Neuronal stem cell (in vitro differentiated cells): ENCODE measurements around the gene CEBPZ.
"Not testable (repeated sequence)": the region's sequence is repeated elsewhere in the genome, so short reads cannot be mapped to it uniquely, and the experiment has no call there.

ENCODE experiments used
- DNase-seq: peaks from one replicate; pipeline ENCODE4 v3.0.0-alpha.2; 2013; ENCODE audit warnings: low spot score
- H2AFZ ChIP-seq: one replicate; pipeline ENCODE4 v1.6.1; 2013; ENCODE audit warnings: mild to moderate bottlenecking, low read length, inconsistent platforms
- H2AK5ac ChIP-seq: 2 replicates; pipeline ENCODE4 v1.6.1; 2013; ENCODE audit warnings: low read depth, mild to moderate bottlenecking, inconsistent platforms, low read length, moderate library complexity, mixed read lengths
- H2BK120ac ChIP-seq: 2 replicates; pipeline ENCODE4 v1.6.1; 2013; ENCODE audit warnings: low read depth, mild to moderate bottlenecking, inconsistent platforms, low read length, moderate library complexity, mixed read lengths
- H2BK12ac ChIP-seq: one replicate; pipeline ENCODE4 v1.6.1; 2013; ENCODE audit warnings: low read length, inconsistent platforms
- H2BK15ac ChIP-seq: 2 replicates; pipeline ENCODE4 v1.6.1; 2013; ENCODE audit warnings: mild to moderate bottlenecking, low read length, inconsistent platforms, mixed read lengths
- H2BK5ac ChIP-seq: one replicate; pipeline ENCODE4 v1.6.1; 2013; ENCODE audit warnings: inconsistent platforms, mild to moderate bottlenecking, low read length, moderate library complexity
- H3K14ac ChIP-seq: one replicate; pipeline ENCODE4 v1.6.1; 2013; ENCODE audit warnings: low read length, inconsistent platforms
- H3K18ac ChIP-seq: 2 replicates; pipeline ENCODE4 v1.6.1; 2013; ENCODE audit warnings: low read length, inconsistent platforms
- H3K23ac ChIP-seq: 2 replicates; pipeline ENCODE4 v1.6.1; 2013; ENCODE audit warnings: low read depth, mild to moderate bottlenecking, mixed read lengths, low read length, inconsistent platforms; ENCODE audit not compliant: poor library complexity
- H3K27ac ChIP-seq: replicated peaks from 3 replicates; pipeline ENCODE4 v1.5.1; 2013; ENCODE audit warnings: low read length, inconsistent platforms
- H3K27me3 ChIP-seq, 3 experiments: 2 replicates each; pipeline ENCODE4 v1.6.1; 2013; ENCODE audit warnings: low read length in 3 of 3, mild to moderate bottlenecking in 2 of 3, inconsistent platforms in 1 of 3, low read depth in 1 of 3, mixed read lengths in 1 of 3, moderate library complexity in 1 of 3; ENCODE audit not compliant: control insufficient read depth in 3 of 3, insufficient read depth in 3 of 3
- H3K36me3 ChIP-seq, 2 donors: replicated peaks in 1 of 2; 2 replicates each; pipeline ENCODE4 v1.6.1; 2013; ENCODE audit warnings: low read length in 2 of 2; ENCODE audit not compliant: control insufficient read depth in 2 of 2, insufficient read depth in 2 of 2
- H3K4ac ChIP-seq: 2 replicates; pipeline ENCODE4 v1.6.1; 2013; ENCODE audit warnings: inconsistent platforms, mild to moderate bottlenecking, low read length, moderate library complexity
- H3K4me1 ChIP-seq, 2 donors: 1 replicate in 1 of 2; 2 replicates in 1 of 2; pipeline ENCODE4 v1.6.1; 2013; ENCODE audit warnings: low read length in 2 of 2, low read depth in 1 of 2; ENCODE audit not compliant: control insufficient read depth in 2 of 2, insufficient read depth in 1 of 2
- H3K4me2 ChIP-seq: one replicate; pipeline ENCODE4 v1.6.1; 2013; ENCODE audit warnings: mild to moderate bottlenecking, low read length, inconsistent platforms; ENCODE audit not compliant: insufficient read depth, poor library complexity, severe bottlenecking
- H3K4me3 ChIP-seq, 2 donors: 2 replicates each; pipeline ENCODE4 v1.5.1; 2013; ENCODE audit warnings: low read length in 2 of 2, mild to moderate bottlenecking in 2 of 2, inconsistent platforms in 1 of 2, moderate library complexity in 1 of 2
- H3K79me1 ChIP-seq: one replicate; pipeline ENCODE4 v1.6.1; 2013; ENCODE audit warnings: low read depth, mild to moderate bottlenecking, inconsistent platforms, low read length, moderate library complexity
- H3K9ac ChIP-seq: one replicate; pipeline ENCODE4 v1.6.1; 2013; ENCODE audit warnings: mild to moderate bottlenecking, low read depth, low read length, inconsistent platforms; ENCODE audit not compliant: poor library complexity
- H3K9me3 ChIP-seq, 2 donors: replicated peaks in 1 of 2; 2 replicates each; pipeline versions ENCODE3 to v1.6.1; 2013; ENCODE audit warnings: low read length in 2 of 2, mild to moderate bottlenecking in 2 of 2, inconsistent platforms in 1 of 2, low read depth in 1 of 2, mixed read lengths in 1 of 2, moderate library complexity in 1 of 2; ENCODE audit not compliant: control insufficient read depth in 2 of 2, insufficient read depth in 1 of 2
- H4K8ac ChIP-seq: one replicate; pipeline ENCODE4 v1.6.1; 2013; ENCODE audit warnings: low read depth, mild to moderate bottlenecking, inconsistent platforms, low read length, moderate library complexity
- H4K91ac ChIP-seq: one replicate; pipeline ENCODE4 v1.6.1; 2013; ENCODE audit warnings: low read length, low read depth, mild to moderate bottlenecking, inconsistent platforms; ENCODE audit not compliant: poor library complexity
- WGBS, 2 donors: extraction: QIAGEN DNeasy Blood & Tissue Kit; methylation state at CpG; one replicate each; pipeline ENCODE4 v1.1.7; 2013; ENCODE audit warnings: missing lambda C conversion rate in 2 of 2, mixed read lengths in 1 of 2; ENCODE audit not compliant: insufficient read length in 2 of 2, insufficient replicate concordance in 1 of 2; ENCODE audit errors: extremely low coverage in 2 of 2; 5-methylcytosine and 5-hydroxymethylcytosine counted together

The CEBPZ gene

GRCh38 chr2:37196320-37197195, 34.8 kb downstream of the CEBPZ start, which contains the start of gene CEBPZOS:
Gene CEBPZOS, plus strand, starts transcription at chr2:37196496. Its CDS starts 3,209 bp downstream, at chr2:37199705.
- H3K27ac ChIP-seq = no peak within 1 kb of the TSS
- peak within 1 kb of the TSS; percentile 16 for H2BK15ac ChIP-seq
- H3K4me3 ChIP-seq = peak within 1 kb of the TSS in 1 of 2 donors; percentile 89

GRCh38 chr2:37195862-37196319, 35.5 kb downstream of the CEBPZ start:
- peak overlapping the region in 1 of 2 donors; percentile 89 for H3K4me3 ChIP-seq
- H3K27ac ChIP-seq = not testable (repeated sequence)

More at GRCh38 chr2:37196320-37197195, 34.8 kb downstream of the CEBPZ start, which contains the start of gene CEBPZOS:
- peaks cover 0 to 13% of the 10 kb centered on the region in 2 donors for H3K36me3 ChIP-seq
- H3K4ac ChIP-seq = no peak within 1 kb of the TSS
- H4K91ac ChIP-seq = no peak within 1 kb of the TSS
- H3K27me3 ChIP-seq = no peaks in the 10 kb centered on the region
- H3K18ac ChIP-seq = peak within 1 kb of the TSS; percentile 93
- H2BK12ac ChIP-seq = peak within 1 kb of the TSS; percentile 41
- H3K4me2 ChIP-seq = peak within 1 kb of the TSS; percentile 78
- peak within 1 kb of the TSS; percentile 70 for H3K23ac ChIP-seq
- WGBS, 2 donors = no CpG with 5 or more reads among the region's 72 CpGs
- H3K79me1 ChIP-seq = peaks cover 6% of the 10 kb centered on the region
- peak within 1 kb of the TSS; percentile 85 for H3K9ac ChIP-seq
- peak; percentile 61 for DNase-seq
- no peaks in the 10 kb centered on the region for H3K9me3 ChIP-seq
- peak within 1 kb of the TSS; percentile 67 for H2BK5ac ChIP-seq
- peak within 1 kb of the TSS; percentile 38 for H3K14ac ChIP-seq
- no peak within 1 kb of the TSS for H2AFZ ChIP-seq
- H3K4me1 ChIP-seq = peaks cover 0 to 5% of the 10 kb centered on the region in 2 donors
- no peak within 1 kb of the TSS for H2BK120ac ChIP-seq
- H2AK5ac ChIP-seq = no peak within 1 kb of the TSS
- peak within 1 kb of the TSS; percentile 9 for H4K8ac ChIP-seq

GRCh38 chr2:37192551-37192950, 38.8 kb downstream of the CEBPZ start:
- no peak overlapping the region for H3K27ac ChIP-seq
- WGBS, 2 donors = no CpG with 5 or more reads among the region's 1 CpG

More at GRCh38 chr2:37195862-37196319, 35.5 kb downstream of the CEBPZ start:
- H3K23ac ChIP-seq, H2BK12ac ChIP-seq, H2BK120ac ChIP-seq, H3K36me3 ChIP-seq, H2BK15ac ChIP-seq, DNase-seq, H3K14ac ChIP-seq, H3K4ac ChIP-seq, H2BK5ac ChIP-seq, H3K9ac ChIP-seq, H3K79me1 ChIP-seq, H3K4me1 ChIP-seq, H3K9me3 ChIP-seq, H2AK5ac ChIP-seq, H4K91ac ChIP-seq, H4K8ac ChIP-seq, H3K27me3 ChIP-seq, H3K18ac ChIP-seq, H2AFZ ChIP-seq: not testable (repeated sequence)
- peak overlapping the region; percentile 78 for H3K4me2 ChIP-seq
- no CpG with 5 or more reads among the region's 20 CpGs for WGBS, 2 donors

GRCh38 chr2:37191747-37192146, 39.6 kb downstream of the CEBPZ start:
- no peak overlapping the region for H3K4ac ChIP-seq
- no peak overlapping the region for H3K9ac ChIP-seq
- WGBS, 2 donors = no CpG with 5 or more reads among the region's 6 CpGs
- H3K27me3 ChIP-seq = no peaks in the 10 kb centered on the region
- H3K4me2 ChIP-seq = no peak overlapping the region
- DNase-seq = no peak
- H3K4me1 ChIP-seq = peaks cover 3 to 10% of the 10 kb centered on the region in 2 donors
- H2BK120ac ChIP-seq = no peak overlapping the region
- no peaks in the 10 kb centered on the region for H3K9me3 ChIP-seq
- peak overlapping the region; percentile 10 for H2BK15ac ChIP-seq
- no peak overlapping the region for H3K14ac ChIP-seq
- H4K8ac ChIP-seq = peak overlapping the region; percentile 29
- H3K36me3 ChIP-seq = no peaks in the 10 kb centered on the region
- peak overlapping the region; percentile 35 for H2BK5ac ChIP-seq
- H2BK12ac ChIP-seq = no peak overlapping the region
- peak overlapping the region; percentile 52 for H3K18ac ChIP-seq
- H3K79me1 ChIP-seq = peaks cover 4% of the 10 kb centered on the region
- H2AK5ac ChIP-seq = no peak overlapping the region
- peak overlapping the region in 1 of 2 donors; percentile 63 for H3K4me3 ChIP-seq
- peak overlapping the region; percentile 36 for H2AFZ ChIP-seq
- H3K23ac ChIP-seq = no peak overlapping the region
- H3K27ac ChIP-seq = no peak overlapping the region
- no peak overlapping the region for H4K91ac ChIP-seq

More at GRCh38 chr2:37192551-37192950, 38.8 kb downstream of the CEBPZ start:
- no peak overlapping the region for H2AFZ ChIP-seq
- H3K36me3 ChIP-seq = no peaks in the 10 kb centered on the region
- H3K4me3 ChIP-seq = no peak overlapping the region
- no peaks in the 10 kb centered on the region for H3K27me3 ChIP-seq
- no peak overlapping the region for H4K91ac ChIP-seq
- H3K4me2 ChIP-seq = no peak overlapping the region
- H3K23ac ChIP-seq = no peak overlapping the region
- no peak overlapping the region for H2AK5ac ChIP-seq
- no peak overlapping the region for H2BK5ac ChIP-seq
- H4K8ac ChIP-seq = no peak overlapping the region
- H3K4ac ChIP-seq = no peak overlapping the region
- H3K79me1 ChIP-seq = peaks cover 6% of the 10 kb centered on the region
- no peak overlapping the region for H3K14ac ChIP-seq
- no peak overlapping the region for H2BK15ac ChIP-seq
- no peak overlapping the region for H2BK120ac ChIP-seq
- H3K4me1 ChIP-seq = peaks cover 3 to 10% of the 10 kb centered on the region in 2 donors
- no peak overlapping the region for H3K18ac ChIP-seq
- H2BK12ac ChIP-seq = no peak overlapping the region
- no peaks in the 10 kb centered on the region for H3K9me3 ChIP-seq
- DNase-seq = no peak
- H3K9ac ChIP-seq = no peak overlapping the region
